ENCODE data around the gene B3GNT4. TPM values are rescaled to one million over a fixed set of nuclear protein-coding genes. Genes with fewer than 3 reads are reported as not detected.
"Not testable (repeated sequence)": the region's sequence is repeated elsewhere in the genome, so short reads cannot be mapped to it uniquely, and the experiment has no call there.

Gene B3GNT4
- total RNA-seq, 1 experiment from 2014 or later, result not detected

- H3K9me3 ChIP-seq (replicated peaks), result no peaks in the 10 kb centered on the region; the same call in 1 of the 2 replicates
- H3K4me3 ChIP-seq, result no peak overlapping the region
- no peak overlapping the region for H3K27ac ChIP-seq
- H3K36me3 ChIP-seq, result no peaks in the 10 kb centered on the region
- no peaks in the 10 kb centered on the region for H3K27me3 ChIP-seq (replicated peaks)
- no peaks in the 10 kb centered on the region for H3K4me1 ChIP-seq (replicated peaks)
- DNase-seq (ENCODE audit: low read depth in 1 of 2, low spot score in 2 of 2), result no peak
These were observed 8.1 kb upstream of the B3GNT4 start for GRCh38 chr12:122195405-122195804.

- no peaks in the 10 kb centered on the region for H3K4me1 ChIP-seq (replicated peaks)
- no peaks in the 10 kb centered on the region for H3K36me3 ChIP-seq
- H3K4me3 ChIP-seq, result no peak overlapping the region
- H3K27ac ChIP-seq, result no peak overlapping the region
- no peaks in the 10 kb centered on the region; the same call in 1 of the 2 replicates for H3K9me3 ChIP-seq (replicated peaks)
- 0 out of 2 replicates have a peak, but pooled peaks cover 2% of the 10 kb centered on the region for H3K27me3 ChIP-seq (replicated peaks)
- DNase-seq (ENCODE audit: low read depth in 1 of 2, low spot score in 2 of 2), result no peak
These were observed 5.9 kb upstream of the B3GNT4 start for GRCh38 chr12:122197612-122197966.

DNA sequence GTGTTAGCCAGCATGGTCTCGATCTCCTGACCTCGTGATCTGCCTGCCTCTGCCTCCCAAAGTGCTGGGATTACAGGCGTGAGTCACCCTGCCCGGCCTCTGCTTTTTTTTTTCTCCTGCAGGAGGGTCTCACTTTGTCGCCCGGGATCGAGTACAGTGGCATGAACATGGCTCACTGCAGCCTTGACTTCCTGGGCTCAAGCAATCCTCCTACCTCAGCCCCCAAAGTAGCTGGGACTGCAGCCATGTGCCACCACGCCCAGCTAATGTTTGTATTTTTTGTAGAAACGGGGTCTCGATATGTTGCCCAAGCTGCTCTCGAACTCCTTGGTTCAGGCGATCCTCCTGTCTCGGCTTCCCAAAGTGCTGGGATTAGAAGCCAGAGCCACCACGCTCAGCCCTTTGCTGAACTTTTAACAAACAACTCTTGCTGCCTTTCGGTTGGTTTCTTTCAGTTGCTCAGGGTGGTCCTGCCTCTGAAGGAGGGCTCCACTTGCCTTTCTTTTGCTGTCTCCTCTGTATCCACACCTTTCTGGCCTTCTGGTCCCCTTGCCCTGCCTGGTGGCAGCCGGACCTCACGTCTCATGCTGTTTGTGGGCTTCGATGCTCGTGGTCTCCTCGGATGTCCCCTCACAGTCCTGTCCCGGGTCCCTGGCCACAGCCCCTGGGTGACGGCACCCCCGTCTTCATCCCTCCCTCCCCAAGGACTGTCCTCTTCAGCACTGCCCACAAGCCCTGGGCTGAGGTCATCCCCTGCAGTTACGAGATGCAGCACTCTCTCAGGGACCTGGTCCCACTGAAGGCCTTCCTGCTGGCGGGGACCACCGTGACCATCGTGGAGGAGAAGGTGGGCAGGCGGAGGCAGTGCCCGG is 3.8 kb upstream of the B3GNT4 start:
- Histone ChIP-seq H3K4me1 (replicated peaks) (peaks cover 14% of the 10 kb centered on the region), H3K27ac (no peak overlapping the region), H3K36me3 (0 out of 2 replicates have a peak, but pooled peaks cover 3% of the 10 kb centered on the region), H3K4me3 (no peak overlapping the region), H3K9me3 (replicated peaks) (no peaks in the 10 kb centered on the region; the same call in 1 of the 2 replicates), H3K27me3 (replicated peaks) (peaks cover 22% of the 10 kb centered on the region)
- DNase-seq (ENCODE audit: low read depth in 1 of 2, low spot score in 2 of 2), result no peak

DNA sequence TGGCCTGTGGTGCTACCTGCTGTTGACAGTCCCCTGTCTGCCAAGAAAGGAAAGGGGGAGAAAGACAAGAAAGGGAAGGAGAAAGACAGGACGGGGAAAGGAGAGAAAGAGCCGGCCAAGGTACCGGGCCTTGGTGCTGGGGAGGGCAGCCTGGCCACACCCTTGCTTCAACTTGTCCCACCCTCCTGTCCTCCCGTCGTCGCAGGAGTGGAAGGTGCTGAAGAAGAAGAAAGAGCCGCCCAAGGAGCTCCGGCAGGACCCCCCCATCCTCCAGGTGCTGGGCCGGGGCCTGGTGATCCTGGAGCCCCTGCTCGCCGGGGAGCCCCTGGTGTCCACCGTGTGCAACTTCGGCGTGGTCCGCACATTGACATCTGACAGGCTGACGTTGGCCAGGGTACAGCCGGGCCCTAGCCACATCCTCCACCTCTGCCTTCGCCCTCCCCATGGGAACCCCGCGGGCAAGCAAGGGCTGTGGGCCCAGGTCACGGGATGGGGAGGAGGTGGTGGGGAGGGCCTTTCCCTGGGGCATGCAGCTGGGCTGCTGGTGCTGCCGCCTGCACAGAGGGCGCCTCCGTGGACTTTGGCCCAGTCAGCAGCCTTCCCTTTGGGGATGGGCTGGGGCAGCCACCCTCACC is 2.9 kb upstream of the B3GNT4 start:
- H3K4me1 ChIP-seq (replicated peaks), result peaks cover 14% of the 10 kb centered on the region
- H3K9me3 ChIP-seq (replicated peaks), result no peaks in the 10 kb centered on the region; the same call in 1 of the 2 replicates
- H3K4me3 ChIP-seq, result no peak overlapping the region
- H3K27me3 ChIP-seq (replicated peaks), result peaks cover 31% of the 10 kb centered on the region
- H3K27ac ChIP-seq, result no peak overlapping the region
- H3K36me3 ChIP-seq, result 0 out of 2 replicates have a peak, but pooled peaks cover 3% of the 10 kb centered on the region
- no peak for DNase-seq (ENCODE audit: low read depth in 1 of 2, low spot score in 2 of 2)

DNA sequence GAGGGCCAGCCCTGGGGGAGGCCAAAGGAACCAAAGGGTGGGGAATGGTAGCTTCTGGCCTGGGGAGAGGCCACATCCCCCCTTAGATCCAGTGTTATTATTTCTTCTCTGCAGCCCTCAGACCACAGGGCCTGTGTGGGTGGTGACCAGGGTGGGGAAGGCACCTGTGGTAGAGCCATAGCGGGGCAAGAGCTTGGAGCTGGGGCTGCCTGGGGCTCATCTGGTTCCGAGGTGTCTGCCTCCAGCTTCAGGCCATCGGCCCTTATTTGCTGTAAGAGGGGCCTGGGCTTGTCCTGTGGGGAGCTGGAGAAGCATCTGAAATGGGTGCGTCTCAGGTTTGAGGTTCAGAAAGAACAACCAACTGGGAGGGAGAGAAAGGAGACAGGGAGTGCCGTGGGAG is 2.1 kb upstream of the B3GNT4 start:
- H3K9me3 ChIP-seq (replicated peaks), result no peaks in the 10 kb centered on the region; the same call in 1 of the 2 replicates
- H3K27me3 ChIP-seq (replicated peaks), result peaks cover 35% of the 10 kb centered on the region
- DNase-seq (ENCODE audit: low read depth in 1 of 2, low spot score in 2 of 2), result no peak
- no peak overlapping the region for H3K27ac ChIP-seq
- 0 out of 2 replicates have a peak, but pooled peaks cover 3% of the 10 kb centered on the region for H3K36me3 ChIP-seq
- no peak overlapping the region for H3K4me3 ChIP-seq
- peaks cover 14% of the 10 kb centered on the region for H3K4me1 ChIP-seq (replicated peaks)

GRCh38 chr12:122202017-122202416 is 1.5 kb upstream of the B3GNT4 start:
- Histone ChIP-seq H3K27me3 (replicated peaks) (peaks cover 35% of the 10 kb centered on the region), H3K4me3 (no peak overlapping the region), H3K9me3 (replicated peaks) (no peaks in the 10 kb centered on the region; the same call in 1 of the 2 replicates), H3K27ac (no peak overlapping the region), H3K4me1 (replicated peaks) (peaks cover 14% of the 10 kb centered on the region), H3K36me3 (0 out of 2 replicates have a peak, but pooled peaks cover 7% of the 10 kb centered on the region)
- no peak for DNase-seq (ENCODE audit: low read depth in 1 of 2, low spot score in 2 of 2)

DNA sequence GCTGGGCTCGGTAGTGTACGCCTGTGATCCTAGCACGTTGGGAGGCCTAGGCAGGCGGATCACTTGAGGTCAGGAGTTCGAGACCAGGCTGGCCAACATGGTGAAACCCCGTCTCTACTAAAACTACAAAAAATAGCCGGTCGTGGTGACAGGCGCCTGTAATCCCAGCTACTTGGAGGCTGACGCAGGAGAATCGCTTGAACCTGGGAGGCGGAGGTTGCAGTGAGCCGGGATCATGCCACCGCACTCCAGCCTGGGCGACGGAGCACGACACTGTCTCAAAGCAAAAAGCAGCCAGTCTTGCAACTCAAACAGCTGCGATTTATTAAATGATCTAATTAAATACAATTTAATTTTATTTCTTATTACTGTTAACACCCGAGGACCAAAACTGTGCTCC is 698 bp upstream of the B3GNT4 start:
- not testable (repeated sequence) for H3K27ac ChIP-seq; DNase-seq (ENCODE audit: low read depth in 1 of 2, low spot score in 2 of 2); H3K9me3 ChIP-seq (replicated peaks)
- Histone ChIP-seq H3K36me3 (peaks cover 15% of the 10 kb centered on the region), H3K27me3 (replicated peaks) (peaks cover 35% of the 10 kb centered on the region), H3K4me1 (replicated peaks) (peaks cover 14% of the 10 kb centered on the region), H3K4me3 (peak overlapping the region; percentile 40; the same call in 1 of the 2 replicates)

DNA sequence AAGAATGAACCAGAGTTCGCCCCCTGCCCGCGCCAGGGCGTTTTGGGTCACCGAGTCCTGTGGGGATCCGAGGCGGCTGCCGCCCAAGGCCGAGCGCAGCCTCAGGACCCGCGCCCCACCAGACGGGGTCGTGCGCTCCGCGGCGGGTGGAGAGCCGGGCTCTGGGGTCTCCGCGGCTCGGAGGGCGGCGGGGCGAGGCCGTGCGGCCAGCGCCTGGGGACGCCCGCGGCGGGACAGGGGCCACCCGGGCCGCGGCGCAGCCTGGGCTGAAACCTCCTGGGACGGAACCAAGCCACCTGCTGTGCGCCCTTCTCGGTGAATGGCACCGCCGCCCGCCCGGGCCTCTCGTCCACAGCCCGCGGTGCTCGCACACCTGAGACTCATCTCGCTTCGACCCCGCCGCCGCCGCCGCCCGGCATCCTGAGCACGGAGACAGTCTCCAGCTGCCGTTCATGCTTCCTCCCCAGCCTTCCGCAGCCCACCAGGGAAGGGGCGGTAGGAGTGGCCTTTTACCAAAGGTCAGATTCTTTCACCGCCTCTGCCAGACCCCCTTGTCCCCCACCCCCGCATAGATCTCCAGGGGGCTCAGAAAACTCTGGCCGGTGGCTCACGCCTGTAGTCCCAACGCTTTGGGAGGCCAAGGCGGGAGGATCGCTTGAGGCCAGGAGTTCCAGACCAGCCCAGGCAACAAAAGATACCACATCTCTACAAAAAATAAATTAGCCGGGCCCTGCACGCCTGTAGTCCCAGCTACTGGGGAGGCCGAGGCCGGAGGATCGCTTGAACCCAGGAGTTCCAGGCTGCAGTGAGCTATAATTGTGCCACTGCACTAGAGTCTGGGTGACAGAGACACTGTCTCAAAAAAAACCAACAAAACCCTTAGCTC is 901 bp downstream of the B3GNT4 start:
- peak overlapping the region; percentile 40 for H3K4me3 ChIP-seq
- no peaks in the 10 kb centered on the region; the same call in 1 of the 2 replicates for H3K9me3 ChIP-seq (replicated peaks)
- H3K27me3 ChIP-seq (replicated peaks), result peaks cover 35% of the 10 kb centered on the region
- H3K27ac ChIP-seq, result no peak overlapping the region
- H3K4me1 ChIP-seq (replicated peaks), result peaks cover 14% of the 10 kb centered on the region
- no peak for DNase-seq (ENCODE audit: low read depth in 1 of 2, low spot score in 2 of 2)
- peaks cover 29% of the 10 kb centered on the region for H3K36me3 ChIP-seq

DNA sequence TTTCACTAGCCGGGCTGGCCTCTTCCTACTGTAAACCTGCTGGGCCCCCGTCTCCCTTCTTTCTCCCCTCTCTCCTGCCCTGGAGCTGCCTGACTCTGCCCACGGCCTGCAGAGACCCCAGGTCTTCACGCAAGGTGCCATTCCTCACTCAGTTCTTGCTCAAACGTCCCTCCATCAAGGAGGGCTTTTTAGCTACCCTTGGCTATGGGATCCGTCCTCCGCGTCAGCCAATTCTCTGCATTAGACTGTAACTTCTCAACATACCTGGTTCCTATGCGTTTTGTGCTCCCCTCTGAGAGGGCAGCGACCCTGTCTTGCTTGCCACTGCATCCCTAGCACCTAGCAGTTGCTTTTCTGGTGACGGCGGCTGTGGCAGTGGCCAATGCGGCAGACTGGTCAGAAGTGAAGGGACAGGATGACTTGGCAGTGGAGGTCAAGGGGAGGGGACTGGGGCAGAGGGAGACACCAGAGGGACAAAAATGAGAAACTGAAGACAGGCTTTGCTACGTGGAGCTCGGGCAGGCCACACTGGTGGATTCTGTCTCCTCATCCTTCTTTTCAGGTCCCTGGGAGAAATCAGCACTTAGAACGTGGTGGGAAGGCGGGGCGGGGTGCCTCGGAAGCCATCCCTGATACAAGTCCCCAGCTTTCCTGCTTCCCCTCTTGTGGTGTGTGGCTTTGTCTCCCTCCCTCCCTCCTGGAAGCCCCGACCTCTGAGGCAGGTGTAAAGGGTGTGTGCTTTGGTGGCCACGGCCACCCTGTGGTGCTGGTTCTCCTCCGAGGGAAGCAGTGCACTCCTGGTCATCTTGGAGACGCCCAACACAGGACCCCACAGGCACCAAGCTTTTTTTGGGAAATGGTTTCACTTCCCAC is 1.8 kb downstream of the B3GNT4 start:
- no peak for DNase-seq (ENCODE audit: low read depth in 1 of 2, low spot score in 2 of 2)

DNA sequence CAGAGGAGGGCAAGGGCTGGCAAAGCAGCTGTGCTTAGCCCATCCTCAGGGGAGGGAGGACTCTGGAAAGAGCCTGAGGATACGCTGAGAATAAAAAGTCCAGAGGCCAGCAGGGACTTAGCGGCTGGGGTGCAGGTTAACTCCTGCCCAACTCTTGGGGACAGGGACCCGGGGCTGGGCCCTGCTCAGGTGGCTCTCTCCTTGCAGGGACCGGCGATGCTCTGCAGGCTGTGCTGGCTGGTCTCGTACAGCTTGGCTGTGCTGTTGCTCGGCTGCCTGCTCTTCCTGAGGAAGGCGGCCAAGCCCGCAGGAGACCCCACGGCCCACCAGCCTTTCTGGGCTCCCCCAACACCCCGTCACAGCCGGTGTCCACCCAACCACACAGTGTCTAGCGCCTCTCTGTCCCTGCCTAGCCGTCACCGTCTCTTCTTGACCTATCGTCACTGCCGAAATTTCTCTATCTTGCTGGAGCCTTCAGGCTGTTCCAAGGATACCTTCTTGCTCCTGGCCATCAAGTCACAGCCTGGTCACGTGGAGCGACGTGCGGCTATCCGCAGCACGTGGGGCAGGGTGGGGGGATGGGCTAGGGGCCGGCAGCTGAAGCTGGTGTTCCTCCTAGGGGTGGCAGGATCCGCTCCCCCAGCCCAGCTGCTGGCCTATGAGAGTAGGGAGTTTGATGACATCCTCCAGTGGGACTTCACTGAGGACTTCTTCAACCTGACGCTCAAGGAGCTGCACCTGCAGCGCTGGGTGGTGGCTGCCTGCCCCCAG is 2.8 kb downstream of the B3GNT4 start:
- Histone ChIP-seq H3K27me3 (replicated peaks) (peaks cover 35% of the 10 kb centered on the region), H3K27ac (no peak overlapping the region), H3K4me1 (replicated peaks) (peaks cover 14% of the 10 kb centered on the region), H3K4me3 (no peak overlapping the region), H3K36me3 (peaks cover 42% of the 10 kb centered on the region), H3K9me3 (replicated peaks) (no peaks in the 10 kb centered on the region; the same call in 1 of the 2 replicates)
- no peak for DNase-seq (ENCODE audit: low read depth in 1 of 2, low spot score in 2 of 2)

More for the DNA sequence above, 1.8 kb downstream of the B3GNT4 start:
- peaks cover 37% of the 10 kb centered on the region for H3K36me3 ChIP-seq
- no peaks in the 10 kb centered on the region; the same call in 1 of the 2 replicates for H3K9me3 ChIP-seq (replicated peaks)
- H3K4me1 ChIP-seq (replicated peaks), result peaks cover 14% of the 10 kb centered on the region
- no peak overlapping the region for H3K4me3 ChIP-seq
- peaks cover 35% of the 10 kb centered on the region for H3K27me3 ChIP-seq (replicated peaks)
- H3K27ac ChIP-seq, result no peak overlapping the region

GRCh38 chr12:122206976-122207375 is 3.5 kb downstream of the B3GNT4 start:
- H3K4me1 ChIP-seq (replicated peaks), result peaks cover 14% of the 10 kb centered on the region
- H3K27me3 ChIP-seq (replicated peaks), result peaks cover 35% of the 10 kb centered on the region
- peaks cover 48% of the 10 kb centered on the region for H3K36me3 ChIP-seq

GRCh38 chr12:122207391-122207790 is 3.9 kb downstream of the B3GNT4 start:
- H3K4me3 ChIP-seq, result no peak overlapping the region
- H3K9me3 ChIP-seq (replicated peaks), result no peaks in the 10 kb centered on the region; the same call in 1 of the 2 replicates
- H3K4me1 ChIP-seq (replicated peaks), result peaks cover 14% of the 10 kb centered on the region
- peaks cover 52% of the 10 kb centered on the region for H3K36me3 ChIP-seq
- H3K27ac ChIP-seq, result no peak overlapping the region
- H3K27me3 ChIP-seq (replicated peaks), result peaks cover 34% of the 10 kb centered on the region
- no peak for DNase-seq (ENCODE audit: low read depth in 1 of 2, low spot score in 2 of 2)

More at GRCh38 chr12:122206976-122207375, 3.5 kb downstream of the B3GNT4 start:
- no peak for DNase-seq (ENCODE audit: low read depth in 1 of 2, low spot score in 2 of 2)
- Histone ChIP-seq H3K9me3 (replicated peaks) (no peaks in the 10 kb centered on the region; the same call in 1 of the 2 replicates), H3K27ac (no peak overlapping the region), H3K4me3 (no peak overlapping the region)

All from SJSA1 (cell line).